Fibroblast of skin of right quadriceps (primary cell): Measurements from ENCODE around the gene HEPACAM2.

ENCODE experiments used
- DNase-seq: peaks from one replicate; pipeline ENCODE4 v3.0.0-alpha.2; 2013

HEPACAM2 gene

GRCh38 chr7:93146472-93147141, 79.7 kb downstream of the HEPACAM2 start:
- no peak for DNase-seq

GRCh38 chr7:93146036-93146435, 80.2 kb downstream of the HEPACAM2 start:
- no peak for DNase-seq

- DNase-seq, result no peak
Measured at GRCh38 chr7:93145354-93145753, 80.9 kb downstream of the HEPACAM2 start.

GRCh38 chr7:93142127-93142526, 84.1 kb downstream of the HEPACAM2 start:
- peak; percentile 23 for DNase-seq

GRCh38 chr7:93140582-93141191, 85.6 kb downstream of the HEPACAM2 start:
- DNase-seq, result no peak

GRCh38 chr7:93138576-93138975, 87.7 kb downstream of the HEPACAM2 start:
- no peak for DNase-seq
